Regular cardiac myocyte (primary cell): ENCODE results near the gene OR10A7. TPM values are rescaled to one million over a fixed set of nuclear protein-coding genes. Genes with fewer than 3 reads are reported as not detected.

Experiments
- total RNA-seq: library from RNA; depleted of rRNA; stranded (reverse); fragments of >200 nt; gene quantifications from 2 replicates; pipeline ENCODE4 v1.2.3, GENCODE V29; 2014

Gene OR10A7
- total RNA-seq, result not detected in 2 replicates

GRCh38 chr12:55220725-55221124 lies at the start of gene OR10A7:
TSS of gene OR10A7 (plus strand) at chr12:55221025. CDS start at chr12:55221025, 0 bp downstream.

GRCh38 chr12:55244309-55244708 lies 23.5 kb downstream of the OR10A7 start, which contains the start of gene OR6C74:
TSS of gene OR6C74 (plus strand) at chr12:55244609. CDS start at chr12:55247288, 2,679 bp downstream.

Other genes with a start within 250 kb of the OR10A7 start
- not detected in 2 replicates for gene TESPA1, start 236.3 kb upstream of the OR10A7 start, total RNA-seq
- gene NEUROD4, start 201.1 kb upstream of the OR10A7 start, total RNA-seq, result not detected in 2 replicates
- gene OR9K2, start 94.6 kb upstream of the OR10A7 start, total RNA-seq, result not detected in 2 replicates
- gene OR6C74, start 23.6 kb downstream of the OR10A7 start, total RNA-seq, result under 0.01 TPM in 1 of 2 replicates, not detected in the other
- gene OR6C6, start 75.5 kb downstream of the OR10A7 start, total RNA-seq, result not detected in 2 replicates
- not detected in 2 replicates for gene OR6C1, start 93.3 kb downstream of the OR10A7 start, total RNA-seq
- gene OR6C3, start 109.7 kb downstream of the OR10A7 start, total RNA-seq, result not detected in 2 replicates
- gene OR6C75, start 141.9 kb downstream of the OR10A7 start, total RNA-seq, result not detected in 2 replicates
- not detected in 2 replicates for gene OR6C65, start 179.5 kb downstream of the OR10A7 start, total RNA-seq
- gene OR6C76, start 205.2 kb downstream of the OR10A7 start, total RNA-seq, result not detected in 2 replicates
- gene OR6C2, start 223.1 kb downstream of the OR10A7 start, total RNA-seq, result not detected in 2 replicates
- gene OR6C70, start 249.1 kb downstream of the OR10A7 start, total RNA-seq, result not detected in 2 replicates